ENCODE data around the gene NHP2. TPM values are rescaled to one million over a fixed set of nuclear protein-coding genes. Genes with fewer than 3 reads are reported as not detected.

The NHP2 gene
- total and polyA plus RNA-seq, 2 experiments from 2014 or later: 435 to 455 TPM

DNA sequence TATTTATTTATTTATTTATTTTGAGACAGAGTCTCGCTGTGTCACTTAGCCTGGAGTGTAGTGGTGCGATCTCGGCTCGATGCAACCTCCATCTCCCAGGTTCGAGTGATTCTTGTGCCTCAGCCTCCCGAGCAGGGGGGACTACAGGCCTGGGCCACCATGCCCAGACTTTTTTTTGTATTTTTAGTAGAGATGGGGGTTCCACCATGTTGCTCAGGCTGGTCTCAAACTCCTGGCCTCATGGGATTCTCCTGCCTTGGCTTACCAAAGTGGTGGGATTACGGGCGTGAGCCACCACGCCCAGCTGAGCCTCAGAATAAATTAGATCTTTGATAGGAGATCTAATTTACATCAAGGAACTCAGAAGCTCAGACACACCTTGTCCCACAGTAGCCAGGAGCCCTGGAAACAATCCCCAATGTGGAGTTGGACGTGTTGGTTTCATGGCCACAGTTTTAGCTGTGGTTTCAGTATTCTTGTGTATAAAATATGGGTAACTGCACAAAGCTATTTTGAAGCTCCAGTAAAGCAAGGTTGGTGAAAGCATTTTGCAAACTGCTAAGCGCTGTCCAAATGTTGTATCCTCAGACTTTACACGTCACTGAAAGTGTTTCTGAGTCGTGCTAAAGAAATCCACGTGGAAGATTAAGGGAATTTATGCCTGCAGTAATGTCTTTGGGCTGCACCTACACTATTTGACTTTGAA, 47.7 kb upstream of the NHP2 start (continued):
- TF ChIP-seq ZNF331 (CRISPR knock-in tag; IDR thresholded peaks at IDR 0.05; ENCODE audit: low read depth) (no peak), EZH2phosphoT487 (IDR thresholded peaks at IDR 0.05; ENCODE audit: unreplicated experiment) (no peak), STAT1 (IDR thresholded peaks at IDR 0.05; ENCODE audit: unreplicated experiment) (no peak)

DNA sequence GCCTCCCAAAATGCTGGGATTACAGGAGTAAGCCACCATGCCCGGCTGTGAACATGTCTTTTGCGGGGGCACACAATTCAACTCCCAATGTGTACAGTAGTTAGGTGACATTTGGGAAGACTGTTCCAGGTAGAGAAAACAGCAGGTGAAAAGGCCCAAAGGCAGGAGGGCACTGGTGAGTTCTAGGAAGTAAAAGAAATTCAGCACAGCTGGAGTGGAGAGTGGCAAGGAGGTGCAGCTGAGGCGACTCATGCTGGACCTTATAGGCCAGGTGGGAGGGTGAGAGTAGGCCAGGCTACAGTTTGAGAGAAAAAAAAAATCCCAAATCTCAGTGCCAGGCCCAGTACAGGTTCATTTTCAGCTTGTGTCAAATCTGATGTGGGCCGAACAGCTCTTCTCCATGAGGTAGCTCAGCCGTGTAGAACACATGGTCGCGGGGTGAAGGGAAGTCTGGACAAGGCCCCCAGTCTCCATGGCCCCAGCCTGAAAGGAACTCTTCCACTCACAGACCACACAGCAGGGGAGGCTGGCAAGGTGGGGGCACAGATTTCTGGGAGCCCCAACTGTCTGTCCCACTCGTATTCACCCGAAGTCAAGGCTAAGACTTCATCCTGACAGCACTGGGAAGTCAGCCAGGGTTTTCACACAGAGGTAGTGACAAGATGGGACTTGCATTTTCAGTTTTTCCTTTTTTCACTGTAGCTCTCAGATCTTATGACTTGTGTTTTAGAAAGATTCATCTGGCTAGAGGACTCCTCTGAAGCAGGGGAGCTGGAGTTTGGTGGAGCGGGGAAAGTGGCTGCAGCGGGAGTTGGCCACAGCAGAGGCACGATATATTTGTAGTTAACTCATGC, 46.1 kb upstream of the NHP2 start:
- no peaks in the 10 kb centered on the region for H3K9me2 ChIP-seq (ENCODE audit: insufficient read depth)
- 0 out of 2 replicates have a peak, but pooled peaks cover 3% of the 10 kb centered on the region for H3F3A ChIP-seq (replicated peaks; ENCODE audit: low read depth)
- no peak for DNase-seq (ENCODE audit: low spot score)
- Mint-ChIP-seq H3K4me3 (no peak overlapping the region; the same call in 2 of the 3 replicates), H3K4me1 (peaks cover 18% of the 10 kb centered on the region), H3K27me3 (ENCODE audit: insufficient read depth, low read depth, poor library complexity) (peaks cover 16% of the 10 kb centered on the region), H3K27ac (no peak overlapping the region), H3K36me3 (ENCODE audit: low read depth) (peaks cover 6% of the 10 kb centered on the region), H3K9me3 (peaks cover 5% of the 10 kb centered on the region; the same call in 2 of the 3 replicates)
- H3K27me3 ChIP-seq (ENCODE audit: insufficient read depth): no peaks in the 10 kb centered on the region
- H2AFZ ChIP-seq: no peak overlapping the region
- H3K27ac ChIP-seq (ENCODE audit: low read depth): no peak overlapping the region
- H3K36me3 ChIP-seq (ENCODE audit: insufficient read depth): no peaks in the 10 kb centered on the region
- H3K79me2 ChIP-seq (replicated peaks; ENCODE audit: insufficient read depth): peaks cover 12% of the 10 kb centered on the region
- H3K4me3 ChIP-seq: no peak overlapping the region
- no peaks in the 10 kb centered on the region; the same call in 1 of the 2 replicates for H4K20me1 ChIP-seq (replicated peaks; ENCODE audit: insufficient read depth)
- ATAC-seq: no peak
- no peak overlapping the region for H3K4me2 ChIP-seq
- 0 out of 2 replicates have a peak, but pooled peaks cover 3% of the 10 kb centered on the region for H3K4me1 ChIP-seq (ENCODE audit: insufficient read depth)
- TF ChIP-seq, protein P1, sequence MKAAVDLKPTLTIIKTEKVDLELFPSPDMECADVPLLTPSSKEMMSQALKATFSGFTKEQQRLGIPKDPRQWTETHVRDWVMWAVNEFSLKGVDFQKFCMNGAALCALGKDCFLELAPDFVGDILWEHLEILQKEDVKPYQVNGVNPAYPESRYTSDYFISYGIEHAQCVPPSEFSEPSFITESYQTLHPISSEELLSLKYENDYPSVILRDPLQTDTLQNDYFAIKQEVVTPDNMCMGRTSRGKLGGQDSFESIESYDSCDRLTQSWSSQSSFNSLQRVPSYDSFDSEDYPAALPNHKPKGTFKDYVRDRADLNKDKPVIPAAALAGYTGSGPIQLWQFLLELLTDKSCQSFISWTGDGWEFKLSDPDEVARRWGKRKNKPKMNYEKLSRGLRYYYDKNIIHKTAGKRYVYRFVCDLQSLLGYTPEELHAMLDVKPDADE (IDR thresholded peaks at IDR 0.05): no peak
- TF ChIP-seq EZH2phosphoT487 (IDR thresholded peaks at IDR 0.05; ENCODE audit: unreplicated experiment): no peak
- no peak for TF ChIP-seq EZH2 (IDR thresholded peaks at IDR 0.05; ENCODE audit: low read depth, unreplicated experiment)
- TF ChIP-seq, protein P2, sequence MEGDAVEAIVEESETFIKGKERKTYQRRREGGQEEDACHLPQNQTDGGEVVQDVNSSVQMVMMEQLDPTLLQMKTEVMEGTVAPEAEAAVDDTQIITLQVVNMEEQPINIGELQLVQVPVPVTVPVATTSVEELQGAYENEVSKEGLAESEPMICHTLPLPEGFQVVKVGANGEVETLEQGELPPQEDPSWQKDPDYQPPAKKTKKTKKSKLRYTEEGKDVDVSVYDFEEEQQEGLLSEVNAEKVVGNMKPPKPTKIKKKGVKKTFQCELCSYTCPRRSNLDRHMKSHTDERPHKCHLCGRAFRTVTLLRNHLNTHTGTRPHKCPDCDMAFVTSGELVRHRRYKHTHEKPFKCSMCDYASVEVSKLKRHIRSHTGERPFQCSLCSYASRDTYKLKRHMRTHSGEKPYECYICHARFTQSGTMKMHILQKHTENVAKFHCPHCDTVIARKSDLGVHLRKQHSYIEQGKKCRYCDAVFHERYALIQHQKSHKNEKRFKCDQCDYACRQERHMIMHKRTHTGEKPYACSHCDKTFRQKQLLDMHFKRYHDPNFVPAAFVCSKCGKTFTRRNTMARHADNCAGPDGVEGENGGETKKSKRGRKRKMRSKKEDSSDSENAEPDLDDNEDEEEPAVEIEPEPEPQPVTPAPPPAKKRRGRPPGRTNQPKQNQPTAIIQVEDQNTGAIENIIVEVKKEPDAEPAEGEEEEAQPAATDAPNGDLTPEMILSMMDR (conservative IDR thresholded peaks at IDR 0.05; ENCODE audit: low read depth in 2 of 2): no peak
- TF ChIP-seq STAT1 (IDR thresholded peaks at IDR 0.05; ENCODE audit: unreplicated experiment): no peak
- TF ChIP-seq POLR2AphosphoS5 (IDR thresholded peaks at IDR 0.05; ENCODE audit: low read depth): no peak
- TF ChIP-seq NANOG (IDR thresholded peaks at IDR 0.05; ENCODE audit: borderline replicate concordance): no peak
- TF ChIP-seq ZNF331 (CRISPR knock-in tag; IDR thresholded peaks at IDR 0.05; ENCODE audit: low read depth): no peak
- no peak for TF ChIP-seq JUNB (IDR thresholded peaks at IDR 0.05; ENCODE audit: unreplicated experiment)
- TF ChIP-seq CREB1 (CRISPR knock-in tag; IDR thresholded peaks at IDR 0.05; ENCODE audit: low read depth): no peak
- no peak for TF ChIP-seq ZNF114 (CRISPR knock-in tag; IDR thresholded peaks at IDR 0.05)
- TF ChIP-seq, protein P3, sequence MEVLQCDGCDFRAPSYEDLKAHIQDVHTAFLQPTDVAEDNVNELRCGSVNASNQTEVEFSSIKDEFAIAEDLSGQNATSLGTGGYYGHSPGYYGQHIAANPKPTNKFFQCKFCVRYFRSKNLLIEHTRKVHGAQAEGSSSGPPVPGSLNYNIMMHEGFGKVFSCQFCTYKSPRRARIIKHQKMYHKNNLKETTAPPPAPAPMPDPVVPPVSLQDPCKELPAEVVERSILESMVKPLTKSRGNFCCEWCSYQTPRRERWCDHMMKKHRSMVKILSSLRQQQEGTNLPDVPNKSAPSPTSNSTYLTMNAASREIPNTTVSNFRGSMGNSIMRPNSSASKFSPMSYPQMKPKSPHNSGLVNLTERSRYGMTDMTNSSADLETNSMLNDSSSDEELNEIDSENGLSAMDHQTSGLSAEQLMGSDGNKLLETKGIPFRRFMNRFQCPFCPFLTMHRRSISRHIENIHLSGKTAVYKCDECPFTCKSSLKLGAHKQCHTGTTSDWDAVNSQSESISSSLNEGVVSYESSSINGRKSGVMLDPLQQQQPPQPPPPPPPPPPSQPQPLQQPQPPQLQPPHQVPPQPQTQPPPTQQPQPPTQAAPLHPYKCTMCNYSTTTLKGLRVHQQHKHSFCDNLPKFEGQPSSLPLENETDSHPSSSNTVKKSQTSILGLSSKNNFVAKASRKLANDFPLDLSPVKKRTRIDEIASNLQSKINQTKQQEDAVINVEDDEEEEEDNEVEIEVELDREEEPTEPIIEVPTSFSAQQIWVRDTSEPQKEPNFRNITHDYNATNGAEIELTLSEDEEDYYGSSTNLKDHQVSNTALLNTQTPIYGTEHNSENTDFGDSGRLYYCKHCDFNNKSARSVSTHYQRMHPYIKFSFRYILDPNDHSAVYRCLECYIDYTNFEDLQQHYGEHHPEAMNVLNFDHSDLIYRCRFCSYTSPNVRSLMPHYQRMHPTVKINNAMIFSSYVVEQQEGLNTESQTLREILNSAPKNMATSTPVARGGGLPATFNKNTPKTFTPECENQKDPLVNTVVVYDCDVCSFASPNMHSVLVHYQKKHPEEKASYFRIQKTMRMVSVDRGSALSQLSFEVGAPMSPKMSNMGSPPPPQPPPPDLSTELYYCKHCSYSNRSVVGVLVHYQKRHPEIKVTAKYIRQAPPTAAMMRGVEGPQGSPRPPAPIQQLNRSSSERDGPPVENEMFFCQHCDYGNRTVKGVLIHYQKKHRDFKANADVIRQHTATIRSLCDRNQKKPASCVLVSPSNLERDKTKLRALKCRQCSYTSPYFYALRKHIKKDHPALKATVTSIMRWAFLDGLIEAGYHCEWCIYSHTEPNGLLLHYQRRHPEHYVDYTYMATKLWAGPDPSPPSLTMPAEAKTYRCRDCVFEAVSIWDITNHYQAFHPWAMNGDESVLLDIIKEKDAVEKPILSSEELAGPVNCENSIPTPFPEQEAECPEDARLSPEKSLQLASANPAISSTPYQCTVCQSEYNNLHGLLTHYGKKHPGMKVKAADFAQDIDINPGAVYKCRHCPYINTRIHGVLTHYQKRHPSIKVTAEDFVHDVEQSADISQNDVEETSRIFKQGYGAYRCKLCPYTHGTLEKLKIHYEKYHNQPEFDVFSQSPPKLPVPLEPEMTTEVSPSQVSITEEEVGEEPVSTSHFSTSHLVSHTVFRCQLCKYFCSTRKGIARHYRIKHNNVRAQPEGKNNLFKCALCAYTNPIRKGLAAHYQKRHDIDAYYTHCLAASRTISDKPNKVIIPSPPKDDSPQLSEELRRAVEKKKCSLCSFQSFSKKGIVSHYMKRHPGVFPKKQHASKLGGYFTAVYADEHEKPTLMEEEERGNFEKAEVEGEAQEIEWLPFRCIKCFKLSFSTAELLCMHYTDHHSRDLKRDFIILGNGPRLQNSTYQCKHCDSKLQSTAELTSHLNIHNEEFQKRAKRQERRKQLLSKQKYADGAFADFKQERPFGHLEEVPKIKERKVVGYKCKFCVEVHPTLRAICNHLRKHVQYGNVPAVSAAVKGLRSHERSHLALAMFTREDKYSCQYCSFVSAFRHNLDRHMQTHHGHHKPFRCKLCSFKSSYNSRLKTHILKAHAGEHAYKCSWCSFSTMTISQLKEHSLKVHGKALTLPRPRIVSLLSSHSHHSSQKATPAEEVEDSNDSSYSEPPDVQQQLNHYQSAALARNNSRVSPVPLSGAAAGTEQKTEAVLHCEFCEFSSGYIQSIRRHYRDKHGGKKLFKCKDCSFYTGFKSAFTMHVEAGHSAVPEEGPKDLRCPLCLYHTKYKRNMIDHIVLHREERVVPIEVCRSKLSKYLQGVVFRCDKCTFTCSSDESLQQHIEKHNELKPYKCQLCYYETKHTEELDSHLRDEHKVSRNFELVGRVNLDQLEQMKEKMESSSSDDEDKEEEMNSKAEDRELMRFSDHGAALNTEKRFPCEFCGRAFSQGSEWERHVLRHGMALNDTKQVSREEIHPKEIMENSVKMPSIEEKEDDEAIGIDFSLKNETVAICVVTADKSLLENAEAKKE (CRISPR knock-in tag; IDR thresholded peaks at IDR 0.05): no peak
